ENCODE data around the gene THSD4. TPM values are rescaled to one million over a fixed set of nuclear protein-coding genes. Genes with fewer than 3 reads are reported as not detected.

THSD4 gene
- total and polyA plus RNA-seq, 2 of the 8 experiments (the other 6 are each of a cell fraction or from before 2014, with no cell fraction given): 2.5 to 6.2 TPM

- Histone ChIP-seq H3K18ac (ENCODE audit: extremely low read depth, low read length) (no peak overlapping the region), H3K9ac (replicated peaks in 1 of 4; ENCODE audit: extremely low read depth in 1 of 4, low read depth in 3 of 4, low read length in 3 of 4) (no peak overlapping the region), H2BK120ac (replicated peaks; ENCODE audit: low read depth, low read length) (no peak overlapping the region), H2BK12ac (ENCODE audit: low read depth, low read length) (no peak overlapping the region), H3K27me3 (replicated peaks in 1 of 4; ENCODE audit: control insufficient read depth in 3 of 4, extremely low read depth in 1 of 4, insufficient read depth in 3 of 4, low read length in 3 of 4) (no peaks in the 10 kb centered on the region), H2BK5ac (ENCODE audit: low read depth, low read length) (no peak overlapping the region), H3K23me2 (ENCODE audit: low read depth, low read length) (no peaks in the 10 kb centered on the region), H2AFZ (ENCODE audit: low read length) (no peak overlapping the region), H4K5ac (ENCODE audit: insufficient read length, low read depth, low read length) (no peak overlapping the region), H3K36me3 (ENCODE audit: control insufficient read depth in 2 of 4, insufficient read depth in 4 of 4, low read length in 3 of 4) (no peaks in the 10 kb centered on the region), H3K14ac (ENCODE audit: insufficient read length) (no peak overlapping the region), H3K9me3 (ENCODE audit: insufficient read depth in 2 of 2, low read depth in 1 of 2, low read length in 1 of 2) (no peaks in the 10 kb centered on the region), H4K8ac (ENCODE audit: extremely low read depth, insufficient read depth, low read length) (no peak overlapping the region), H4K91ac (replicated peaks; ENCODE audit: insufficient read length, low read length) (no peak overlapping the region), H3K79me1 (ENCODE audit: low read depth, low read length) (no peaks in the 10 kb centered on the region), H3K79me2 (ENCODE audit: control insufficient read depth in 1 of 2, insufficient read depth in 2 of 2, low read length in 2 of 2) (no peaks in the 10 kb centered on the region), H4K20me1 (replicated peaks in 1 of 2; ENCODE audit: control insufficient read depth in 1 of 2, insufficient read depth in 2 of 2, low read length in 2 of 2) (no peaks in the 10 kb centered on the region), H3K23ac (ENCODE audit: insufficient read length) (no peak overlapping the region), H3K4me2 (ENCODE audit: insufficient read depth in 1 of 2, low read depth in 2 of 2, low read length in 2 of 2) (no peak overlapping the region), H3K27ac (ENCODE audit: low read depth, low read length) (no peak overlapping the region), H2AK5ac (ENCODE audit: low read depth, low read length) (no peak overlapping the region), H2BK15ac (ENCODE audit: low read length) (no peak overlapping the region), H3K4me3 (ENCODE audit: extremely low read depth in 1 of 4, insufficient read depth in 2 of 4, low read depth in 3 of 4, low read length in 4 of 4) (no peak overlapping the region), H2BK20ac (ENCODE audit: low read length) (no peak overlapping the region; the same call in 1 of the 2 replicates), H3K4me1 (replicated peaks in 1 of 4; ENCODE audit: control insufficient read depth in 3 of 4, insufficient read depth in 4 of 4, low read length in 3 of 4) (peaks cover 0 to 6% (median 3%) of the 10 kb centered on the region in 4 experiments; a peak in 3 of 7 replicates), H3K56ac (replicated peaks; ENCODE audit: insufficient read length, low read depth, low read length) (no peak overlapping the region), H3K4ac (replicated peaks; ENCODE audit: insufficient read length, low read depth, low read length) (no peak overlapping the region)
- no peak for FAIRE-seq
- 88% methylated on average over 7 of the region's 7 CpGs; no CpG with 5 or more reads in 1 of the 2 experiments for WGBS, 2 experiments (ENCODE audit: extremely low coverage in 1 of 2, insufficient coverage in 1 of 2, insufficient read length in 1 of 2, insufficient replicate concordance in 2 of 2, low coverage in 1 of 2, low lambda C conversion rate in 2 of 2, missing lambda C conversion rate in 1 of 2)
- no peak for DNase-seq (ENCODE audit: low read depth in 1 of 2, low spot score in 2 of 2)
- ChIA-PET CTCF (ENCODE audit: partially characterized antibody) (interaction anchor here (0.6 to 6.1 kb wide), 57 partner anchors 8 to 750 kb away, joined by 3 to 61 read pairs (median 4); no protein-coding TSS in a partner anchor), POLR2A (ENCODE audit: partially characterized antibody) (no interaction called here)
- TF ChIP-seq JUND (IDR thresholded peaks at IDR 0.05; ENCODE audit: low read length) (no peak), KDM4A (IDR thresholded peaks at IDR 0.05; ENCODE audit: low read depth, low read length, severe bottlenecking) (no peak), YY1 (IDR thresholded peaks at IDR 0.05; ENCODE audit: low read depth, low read length) (no peak), RAD21 (IDR thresholded peaks at IDR 0.05 in 1 of 2, conservative IDR thresholded peaks at IDR 0.05 in 1 of 2; ENCODE audit: low read depth in 2 of 2, low read length in 2 of 2) (no peak), PHF8 (conservative IDR thresholded peaks at IDR 0.05; ENCODE audit: low read depth, low read length) (no peak), TAF7 (optimal IDR thresholded peaks at IDR 0.05; ENCODE audit: borderline replicate concordance, low read depth, low read length) (no peak), RFX5 (IDR thresholded peaks at IDR 0.05; ENCODE audit: borderline replicate concordance, low read depth, low read length) (no peak), TCF12 (IDR thresholded peaks at IDR 0.05; ENCODE audit: low read depth, low read length) (no peak), CTBP2 (IDR thresholded peaks at IDR 0.05; ENCODE audit: borderline replicate concordance, insufficient read depth, insufficient read length, low read length) (no peak), TAF1 (IDR thresholded peaks at IDR 0.05; ENCODE audit: low read depth, low read length) (no peak), POU5F1 (IDR thresholded peaks at IDR 0.05; ENCODE audit: low read depth, low read length) (no peak)
Measured at GRCh38 chr15:71444032-71444810, 328.9 kb downstream of the THSD4 start.

All from H1 (cell line).